Vagina (tissue), 2 donors: Measurements from ENCODE around the gene HOXA9. TPM values are rescaled to one million over a fixed set of nuclear protein-coding genes. Genes with fewer than 3 reads are reported as not detected.
A peak's percentile ranks its signal among the peaks of the same experiment; 100 is the strongest.

ENCODE experiments used
- DNase-seq, 2 donors: peaks; one replicate each; pipeline ENCODE4 v3.0.0-alpha.2; 2017; ENCODE audit errors: extremely low spot score in 2 of 2
- H3K27ac ChIP-seq: fragments of 200-600 bp; sonication (generic); one replicate; pipeline ENCODE4 v1.5.1; 2019
- H3K27me3 ChIP-seq: fragments of 200-600 bp; sonication (generic); one replicate; pipeline ENCODE4 v1.5.1; 2019
- H3K36me3 ChIP-seq, 2 donors: fragments of 200-600 bp; sonication (generic); one replicate each; pipeline ENCODE4 v1.5.1; 2017 to 2019
- H3K4me1 ChIP-seq: fragments of 200-600 bp; sonication (generic); one replicate; pipeline ENCODE4 v1.5.1; 2019
- H3K4me3 ChIP-seq, 2 donors: fragments of 200-600 bp; sonication (generic); 1 replicate in 1 of 2; 2 replicates in 1 of 2; pipeline ENCODE4 v1.5.1; 2016 to 2019
- H3K9me3 ChIP-seq: fragments of 200-600 bp; sonication (generic); one replicate; pipeline ENCODE4 v1.5.1; 2019
- CTCF ChIP-seq, 3 experiments: fragments of 450-650 bp in 2 of 3; fragments of 200-600 bp in 1 of 3; sonication (generic) in 1 of 3; IDR thresholded peaks; one replicate each; pipeline ENCODE4 v1.5.1; 2017 to 2019; ENCODE audit warnings: antibody characterized with exemption in 3 of 3, mild to moderate bottlenecking in 2 of 3, moderate library complexity in 2 of 3
- POLR2A ChIP-seq, 2 donors: fragments of 450-650 bp; IDR thresholded peaks; one replicate each; pipeline ENCODE4 v1.6.1; 2017; ENCODE audit warnings: antibody characterized with exemption in 2 of 2, mild to moderate bottlenecking in 2 of 2, moderate library complexity in 2 of 2
- POLR2AphosphoS5 ChIP-seq, 2 donors: sonication (generic); formaldehyde crosslinking; IDR thresholded peaks; one replicate each; pipeline ENCODE4 v1.9.0; 2017; ENCODE audit warnings: antibody characterized with exemption in 2 of 2, mild to moderate bottlenecking in 2 of 2, low read depth in 1 of 2; ENCODE audit not compliant: insufficient read depth in 1 of 2
- intact Hi-C: fragments of 100-400 bp; cut with DNase I; formaldehyde crosslinking; loops from one replicate; pipeline ENCODE4 v1.15.1; 2023
- total RNA-seq: library from RNA; depleted of rRNA; stranded (reverse); fragments of >200 nt; gene quantifications from one replicate; pipeline ENCODE4 v1.2.3, GENCODE V29; 2016

The HOXA9 gene
- total RNA-seq, 1 donor from 2014 or later = 13.0 TPM

DNA sequence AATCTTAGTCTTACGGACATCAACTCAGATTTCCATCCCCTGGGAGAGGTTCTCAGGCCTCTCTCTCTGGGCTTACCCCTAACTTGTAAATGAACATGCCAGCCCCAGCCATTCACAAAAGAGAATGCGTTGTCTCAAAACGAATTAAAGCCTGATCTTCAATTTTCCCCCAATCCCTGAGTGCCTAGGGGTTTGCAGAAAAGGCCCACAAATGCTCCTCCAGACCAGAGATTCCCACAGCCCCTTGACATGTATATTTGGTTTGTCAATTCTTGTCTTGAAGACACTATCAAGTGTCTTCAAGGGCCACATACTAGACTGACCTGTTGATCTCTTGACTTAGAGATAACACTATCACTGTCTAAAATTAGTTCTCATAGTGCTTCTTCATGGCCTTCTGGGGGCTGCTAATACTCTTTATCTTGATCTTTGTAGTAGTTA lies 46.4 kb upstream of the HOXA9 start:
- Histone ChIP-seq H3K4me1 (peaks cover 54% of the 10 kb centered on the region), H3K36me3 (no peaks in the 10 kb centered on the region), H3K4me3 (no peak overlapping the region), H3K27ac (peak overlapping the region; percentile 76), H3K9me3 (no peaks in the 10 kb centered on the region), H3K27me3 (no peaks in the 10 kb centered on the region)
- DNase-seq = peak in 1 of 2 donors; percentile 27
- TF ChIP-seq POLR2A (IDR thresholded peaks at IDR 0.05) (no peak), POLR2AphosphoS5 (IDR thresholded peaks at IDR 0.05; ENCODE audit: insufficient read depth in 1 of 2, low read depth in 1 of 2) (no peak), CTCF (IDR thresholded peaks at IDR 0.05) (no peak)
- intact Hi-C loops = no loop called here

DNA sequence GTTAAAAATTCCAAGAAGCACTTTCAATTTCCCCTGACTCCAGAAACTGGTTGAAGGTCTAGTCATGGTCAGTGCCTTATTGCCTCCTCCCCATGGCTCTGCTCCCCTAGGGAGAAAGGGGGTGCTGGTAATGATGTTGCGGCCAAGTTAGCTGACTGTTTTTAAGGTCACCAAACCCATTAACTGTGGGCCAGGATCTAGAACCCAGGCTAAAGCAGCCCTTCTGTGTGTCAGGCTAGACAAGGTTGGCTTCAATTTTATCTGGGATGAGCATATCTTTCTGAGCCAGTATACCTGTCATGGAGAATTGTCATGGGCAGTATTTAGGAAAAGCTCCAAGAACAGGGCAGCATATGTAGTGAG lies 45.7 kb upstream of the HOXA9 start:
- intact Hi-C loops = no loop called here
- TF ChIP-seq POLR2AphosphoS5 (IDR thresholded peaks at IDR 0.05; ENCODE audit: insufficient read depth in 1 of 2, low read depth in 1 of 2) = no peak
- TF ChIP-seq POLR2A (IDR thresholded peaks at IDR 0.05) = no peak
- TF ChIP-seq CTCF (IDR thresholded peaks at IDR 0.05) = no peak
- Histone ChIP-seq H3K27ac (no peak overlapping the region), H3K4me3 (peak overlapping the region; percentile 30 to 39), H3K4me1 (peaks cover 57% of the 10 kb centered on the region), H3K27me3 (no peaks in the 10 kb centered on the region), H3K36me3 (no peaks in the 10 kb centered on the region), H3K9me3 (no peaks in the 10 kb centered on the region)
- DNase-seq = peak in 1 of 2 donors; percentile 12

DNA sequence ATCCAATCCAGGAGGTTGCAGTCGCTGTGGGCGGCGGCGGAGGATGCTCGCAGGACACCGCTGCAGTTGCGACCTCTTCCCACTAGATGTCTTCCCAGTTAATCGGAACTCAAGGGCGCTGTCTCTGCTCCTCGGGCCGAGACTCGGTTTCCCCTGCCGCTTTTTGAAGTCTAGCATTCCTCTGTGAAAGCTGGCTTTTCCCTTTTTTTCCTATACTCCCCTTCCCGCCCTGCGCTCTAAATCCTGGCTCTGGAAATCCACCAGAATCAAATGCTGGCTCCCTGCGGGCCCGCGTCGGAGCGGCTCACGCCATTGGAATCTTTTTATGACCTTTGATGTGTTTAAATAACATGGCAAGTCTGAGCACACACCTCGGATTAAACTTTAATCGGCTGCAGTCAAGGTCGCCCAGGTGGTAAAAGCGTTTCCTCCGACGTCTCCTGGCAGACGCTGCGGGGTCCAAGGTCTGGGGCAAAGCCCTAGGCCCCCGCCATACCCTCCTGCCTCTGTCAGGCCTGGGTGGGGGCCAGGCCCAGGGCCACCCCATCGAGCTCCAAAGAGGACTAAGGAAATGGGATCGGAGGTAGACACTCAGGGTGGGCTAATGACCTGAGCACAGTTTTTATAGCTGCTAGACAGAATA lies 45.2 kb upstream of the HOXA9 start:
- H3K36me3 ChIP-seq = no peaks in the 10 kb centered on the region
- DNase-seq = peak; percentile 64 to 67
- H3K4me1 ChIP-seq = peaks cover 57% of the 10 kb centered on the region
- H3K27me3 ChIP-seq = no peaks in the 10 kb centered on the region
- H3K27ac ChIP-seq = peak overlapping the region; percentile 93
- H3K4me3 ChIP-seq = peak overlapping the region; percentile 30 to 39
- TF ChIP-seq CTCF (IDR thresholded peaks at IDR 0.05) (peak; percentile 36 to 89 (median 81)), POLR2AphosphoS5 (IDR thresholded peaks at IDR 0.05; ENCODE audit: insufficient read depth in 1 of 2, low read depth in 1 of 2) (peak in 1 of 2 donors; percentile 67), POLR2A (IDR thresholded peaks at IDR 0.05) (no peak)
- no peaks in the 10 kb centered on the region for H3K9me3 ChIP-seq
- intact Hi-C loops = no loop called here

GRCh38 chr7:27209933-27210440 lies 44.6 kb upstream of the HOXA9 start:
- H3K27me3 ChIP-seq = no peaks in the 10 kb centered on the region
- peaks cover 61% of the 10 kb centered on the region for H3K4me1 ChIP-seq
- DNase-seq = peak; percentile 82 to 87
- peak overlapping the region; percentile 93 for H3K27ac ChIP-seq
- peak overlapping the region in 1 of 2 donors; percentile 39 for H3K4me3 ChIP-seq
- no peaks in the 10 kb centered on the region for H3K9me3 ChIP-seq
- intact Hi-C loops = loop anchor here (10.0 kb wide), 1 partner anchor 715 kb away; no protein-coding TSS in a partner anchor
- TF ChIP-seq POLR2A (IDR thresholded peaks at IDR 0.05) = no peak
- no peak for TF ChIP-seq POLR2AphosphoS5 (IDR thresholded peaks at IDR 0.05; ENCODE audit: insufficient read depth in 1 of 2, low read depth in 1 of 2)
- no peak for TF ChIP-seq CTCF (IDR thresholded peaks at IDR 0.05)
- H3K36me3 ChIP-seq = no peaks in the 10 kb centered on the region

GRCh38 chr7:27208998-27209397 lies 43.7 kb upstream of the HOXA9 start:
- no peak for TF ChIP-seq CTCF (IDR thresholded peaks at IDR 0.05)
- no peak for TF ChIP-seq POLR2AphosphoS5 (IDR thresholded peaks at IDR 0.05; ENCODE audit: insufficient read depth in 1 of 2, low read depth in 1 of 2)
- no peak for TF ChIP-seq POLR2A (IDR thresholded peaks at IDR 0.05)
- peak; percentile 22 to 82 for DNase-seq
- H3K4me1 ChIP-seq = peaks cover 69% of the 10 kb centered on the region
- intact Hi-C loops = loop anchor here (10.0 kb wide), 1 partner anchor 716 kb away; no protein-coding TSS in a partner anchor
- no peak overlapping the region for H3K4me3 ChIP-seq
- H3K36me3 ChIP-seq = no peaks in the 10 kb centered on the region
- peak overlapping the region; percentile 93 for H3K27ac ChIP-seq
- H3K9me3 ChIP-seq = no peaks in the 10 kb centered on the region
- no peaks in the 10 kb centered on the region for H3K27me3 ChIP-seq
